ENCODE measurements around the gene SLIT1. TPM values are rescaled to one million over a fixed set of nuclear protein-coding genes. Genes with fewer than 3 reads are reported as not detected.

The SLIT1 gene
- total RNA-seq, 1 donor from 2014 or later, result 0.12 TPM

DNA sequence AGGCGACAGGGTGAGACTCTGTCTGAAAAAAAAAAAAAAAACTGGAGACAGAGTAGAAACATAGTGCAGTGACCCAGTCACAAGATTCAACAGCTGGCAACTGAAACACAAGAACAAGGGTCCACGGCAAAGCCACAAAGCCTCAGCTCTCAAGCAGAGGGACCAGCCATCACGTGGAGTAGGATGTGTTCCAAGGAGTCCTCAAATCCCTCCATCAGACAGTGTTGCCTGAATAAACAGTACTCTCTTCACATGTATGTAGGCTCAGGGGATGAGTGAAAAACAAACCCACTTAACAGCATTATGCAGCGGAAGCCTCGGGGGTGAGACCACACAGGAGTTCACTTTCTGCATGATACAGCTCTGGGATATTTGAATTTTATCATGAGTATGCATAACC, 62.0 kb downstream of the SLIT1 start:
- H3K4me3 ChIP-seq (ENCODE audit: low read depth, low read length), result no peak overlapping the region
- DNase-seq (ENCODE audit: low read depth), result no peak
- TF ChIP-seq, protein P1, sequence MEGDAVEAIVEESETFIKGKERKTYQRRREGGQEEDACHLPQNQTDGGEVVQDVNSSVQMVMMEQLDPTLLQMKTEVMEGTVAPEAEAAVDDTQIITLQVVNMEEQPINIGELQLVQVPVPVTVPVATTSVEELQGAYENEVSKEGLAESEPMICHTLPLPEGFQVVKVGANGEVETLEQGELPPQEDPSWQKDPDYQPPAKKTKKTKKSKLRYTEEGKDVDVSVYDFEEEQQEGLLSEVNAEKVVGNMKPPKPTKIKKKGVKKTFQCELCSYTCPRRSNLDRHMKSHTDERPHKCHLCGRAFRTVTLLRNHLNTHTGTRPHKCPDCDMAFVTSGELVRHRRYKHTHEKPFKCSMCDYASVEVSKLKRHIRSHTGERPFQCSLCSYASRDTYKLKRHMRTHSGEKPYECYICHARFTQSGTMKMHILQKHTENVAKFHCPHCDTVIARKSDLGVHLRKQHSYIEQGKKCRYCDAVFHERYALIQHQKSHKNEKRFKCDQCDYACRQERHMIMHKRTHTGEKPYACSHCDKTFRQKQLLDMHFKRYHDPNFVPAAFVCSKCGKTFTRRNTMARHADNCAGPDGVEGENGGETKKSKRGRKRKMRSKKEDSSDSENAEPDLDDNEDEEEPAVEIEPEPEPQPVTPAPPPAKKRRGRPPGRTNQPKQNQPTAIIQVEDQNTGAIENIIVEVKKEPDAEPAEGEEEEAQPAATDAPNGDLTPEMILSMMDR (conservative IDR thresholded peaks at IDR 0.05; ENCODE audit: low read depth, low read length), result no peak

DNA sequence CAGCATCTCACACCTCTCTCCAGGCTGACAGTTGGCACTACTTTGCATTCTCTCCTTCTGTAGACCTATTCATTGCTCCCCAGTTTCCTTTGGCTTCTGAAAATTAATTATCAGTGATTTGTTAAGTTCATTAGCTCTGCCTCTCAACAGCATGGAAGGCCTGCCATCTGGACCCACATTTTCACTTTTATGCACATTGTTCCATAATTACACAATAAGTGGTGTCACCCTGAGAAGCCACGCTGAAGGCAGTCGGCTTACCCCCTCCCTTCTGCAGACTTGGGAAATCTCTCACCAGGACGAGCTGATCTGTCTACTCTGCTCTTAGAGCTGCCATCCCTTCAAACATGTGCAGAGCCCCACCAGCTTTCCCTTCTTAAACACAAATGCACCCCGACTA, 64.7 kb downstream of the SLIT1 start:
- no peak overlapping the region for H3K4me3 ChIP-seq (ENCODE audit: low read depth, low read length)
- no peak for DNase-seq (ENCODE audit: low read depth)
- TF ChIP-seq, protein P1 (conservative IDR thresholded peaks at IDR 0.05; ENCODE audit: low read depth, low read length), result no peak

DNA sequence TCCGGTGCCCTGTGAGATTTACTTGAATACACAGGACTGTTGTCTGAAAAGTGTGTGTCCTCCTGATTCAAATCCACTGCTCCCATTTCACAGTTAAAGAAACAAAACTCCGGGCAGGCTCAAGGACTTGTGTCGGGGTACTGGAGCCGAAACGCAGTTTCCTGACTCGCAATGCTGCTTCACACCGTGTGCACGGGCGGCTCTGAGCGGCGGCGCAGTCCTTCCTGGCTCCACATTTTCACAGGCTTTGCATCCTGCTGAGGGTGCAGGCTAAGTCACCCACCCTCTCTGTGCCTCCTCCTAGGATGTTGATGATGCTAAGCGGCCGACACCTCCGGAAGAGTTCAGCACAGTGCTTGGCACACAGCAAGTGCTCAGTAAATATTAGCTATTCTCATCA, 65.4 kb downstream of the SLIT1 start:
- TF ChIP-seq, protein P1 (conservative IDR thresholded peaks at IDR 0.05; ENCODE audit: low read depth, low read length), result no peak
- no peak overlapping the region for H3K4me3 ChIP-seq (ENCODE audit: low read depth, low read length)

DNA sequence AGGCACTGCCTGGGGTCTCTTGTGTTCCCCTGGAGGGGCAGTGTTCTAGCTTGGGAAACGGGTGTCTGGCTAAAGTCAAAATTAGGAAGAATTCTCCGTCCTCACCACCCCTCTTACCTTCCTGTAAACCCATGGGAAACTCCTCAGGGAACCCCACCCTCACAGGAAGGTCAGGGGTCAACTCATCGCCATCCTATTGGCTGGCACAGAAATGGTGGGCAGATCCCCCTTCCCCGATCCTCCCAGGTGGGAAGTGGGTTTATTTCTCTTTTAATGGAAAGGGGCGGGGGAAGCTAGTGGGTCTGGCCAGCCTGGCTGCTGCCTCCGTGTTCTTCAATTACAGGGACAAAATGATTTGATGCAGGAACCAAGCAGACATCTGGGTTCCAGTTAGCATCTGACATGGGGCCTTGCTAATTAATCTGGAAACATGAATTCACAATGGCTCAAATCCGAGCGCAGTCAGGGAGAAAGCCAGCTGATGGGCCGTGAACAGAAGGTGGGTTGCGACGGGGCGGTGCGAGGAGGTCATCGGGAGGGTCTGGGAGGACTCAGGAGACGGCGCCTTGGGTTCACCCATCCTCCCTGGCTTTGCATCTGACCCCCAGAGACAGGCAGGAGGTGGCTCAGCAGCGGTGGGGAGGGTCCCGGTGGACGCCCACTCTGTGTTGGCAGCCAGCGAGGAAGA, 66.6 kb downstream of the SLIT1 start:
- H3K4me3 ChIP-seq (ENCODE audit: low read depth, low read length), result no peak overlapping the region
- TF ChIP-seq, protein P1 (conservative IDR thresholded peaks at IDR 0.05; ENCODE audit: low read depth, low read length), result no peak
- DNase-seq (ENCODE audit: low read depth), result no peak

More for the DNA sequence above, 65.4 kb downstream of the SLIT1 start:
- no peak for DNase-seq (ENCODE audit: low read depth)

DNA sequence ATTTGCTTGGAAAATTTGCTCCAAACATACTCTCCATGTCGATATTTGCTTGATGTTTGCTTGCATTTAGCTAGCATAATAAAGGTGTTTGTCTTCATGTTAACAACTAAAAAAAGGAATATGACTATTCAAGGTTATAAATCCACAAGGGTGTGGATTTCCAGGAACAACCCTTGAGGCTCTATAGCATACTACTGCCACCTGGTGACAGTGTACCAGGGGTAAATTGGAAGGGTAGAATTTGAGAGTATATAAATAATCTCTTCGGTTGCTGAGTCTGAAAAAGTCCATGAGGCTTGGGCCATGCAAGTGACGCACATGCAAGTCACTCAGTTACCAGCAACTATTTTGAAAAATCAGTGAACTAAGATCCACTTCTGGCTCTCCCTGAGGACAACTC, 68.4 kb downstream of the SLIT1 start:
- H3K4me3 ChIP-seq (ENCODE audit: low read depth, low read length), result no peak overlapping the region
- DNase-seq (ENCODE audit: low read depth), result no peak
- TF ChIP-seq, protein P1 (conservative IDR thresholded peaks at IDR 0.05; ENCODE audit: low read depth, low read length), result peak; percentile 49

DNA sequence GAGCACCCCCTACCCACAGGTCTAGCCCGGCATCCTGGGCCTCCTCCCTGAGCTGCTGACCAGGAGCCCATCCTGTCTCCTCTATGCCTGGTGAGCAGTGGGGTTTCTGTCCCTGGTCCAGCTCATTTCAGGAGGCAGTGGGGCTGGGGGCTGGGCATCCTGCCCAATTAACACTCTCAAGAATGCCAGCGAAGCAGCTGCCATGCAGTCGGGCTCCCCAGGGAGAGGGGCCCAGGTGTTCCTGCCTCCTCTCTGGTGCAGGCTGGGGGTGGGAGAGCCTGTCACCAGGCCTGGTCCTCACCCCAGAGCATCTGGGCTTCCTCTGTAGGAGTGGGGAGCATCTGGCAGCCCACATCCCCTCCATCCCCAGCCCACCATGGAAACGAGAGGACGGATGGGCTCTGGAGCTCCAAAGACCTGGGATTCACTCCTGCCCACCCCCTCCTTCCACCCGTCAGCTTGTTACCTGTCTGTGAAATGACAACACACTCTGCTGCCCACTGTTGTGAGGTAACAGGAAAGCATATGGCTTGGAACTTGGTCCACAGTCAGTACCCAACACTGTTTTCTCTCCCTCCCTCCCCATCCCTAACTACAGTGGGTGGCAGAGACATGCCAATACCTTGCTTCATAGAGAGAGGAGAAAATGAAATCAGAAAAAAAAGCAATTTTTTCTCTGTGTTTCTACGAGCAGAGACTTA, 69.1 kb downstream of the SLIT1 start:
- TF ChIP-seq, protein P1 (conservative IDR thresholded peaks at IDR 0.05; ENCODE audit: low read depth, low read length), result no peak
- H3K4me3 ChIP-seq (ENCODE audit: low read depth, low read length), result no peak overlapping the region
- no peak for DNase-seq (ENCODE audit: low read depth)
